CD14-positive monocyte (primary cell): Measurements from ENCODE around the gene WDR70. TPM values are rescaled to one million over a fixed set of nuclear protein-coding genes. Genes with fewer than 3 reads are reported as not detected.

ENCODE experiments used
- DNase-seq, 3 donors: peaks; one replicate each; pipeline ENCODE4 v3.0.0-alpha.2; 2011 to 2022
- H2AFZ ChIP-seq: 2 replicates; pipeline ENCODE4 v1.6.0; 2012; ENCODE audit warnings: mild to moderate bottlenecking, low read depth, low read length, inconsistent platforms; ENCODE audit not compliant: insufficient read depth, poor library complexity, severe bottlenecking
- H3K27ac ChIP-seq, 2 donors: 1 replicate in 1 of 2; 2 replicates in 1 of 2; pipeline ENCODE4 v1.5.1; 2012 to 2013; ENCODE audit warnings: low read length in 2 of 2, control low read depth in 1 of 2, inconsistent platforms in 1 of 2, low read depth in 1 of 2, mild to moderate bottlenecking in 1 of 2
- H3K27me3 ChIP-seq, 2 donors: one replicate each; pipeline versions ENCODE4 v1.6.0 to v1.6.1; 2011 to 2013; ENCODE audit warnings: low read length in 2 of 2; ENCODE audit not compliant: control insufficient read depth in 2 of 2, insufficient read depth in 2 of 2
- H3K36me3 ChIP-seq, 2 donors: replicated peaks in 1 of 2; 1 replicate in 1 of 2; 2 replicates in 1 of 2; pipeline versions ENCODE4 v1.5.1 to v1.6.1; 2012 to 2013; ENCODE audit warnings: low read length in 2 of 2, control low read depth in 1 of 2, inconsistent platforms in 1 of 2, mild to moderate bottlenecking in 1 of 2; ENCODE audit not compliant: insufficient read depth in 2 of 2, control insufficient read depth in 1 of 2
- H3K4me1 ChIP-seq, 2 donors: 1 replicate in 1 of 2; 2 replicates in 1 of 2; pipeline versions ENCODE4 v1.5.1 to v1.6.1; 2012 to 2013; ENCODE audit warnings: low read length in 2 of 2, control low read depth in 1 of 2, inconsistent platforms in 1 of 2, mild to moderate bottlenecking in 1 of 2, moderate library complexity in 1 of 2; ENCODE audit not compliant: insufficient read depth in 2 of 2, control insufficient read depth in 1 of 2
- H3K4me2 ChIP-seq: replicated peaks from 2 replicates; pipeline ENCODE3; 2012; ENCODE audit warnings: low read length, moderate library complexity, mild to moderate bottlenecking; ENCODE audit not compliant: poor library complexity, severe bottlenecking; ENCODE audit errors: extremely low read depth
- H3K4me3 ChIP-seq, 3 experiments: fragments of 200-600 bp in 1 of 3; sonication (generic) in 1 of 3; replicated peaks in 1 of 3; 1 replicate in 2 of 3; 2 replicates in 1 of 3; pipeline ENCODE4 v1.5.1; 2011 to 2013; ENCODE audit warnings: low read length in 3 of 3, mild to moderate bottlenecking in 3 of 3, control low read depth in 2 of 3, low read depth in 2 of 3, inconsistent platforms in 1 of 3, moderate library complexity in 1 of 3
- H3K79me2 ChIP-seq: 2 replicates; pipeline ENCODE4 v1.6.0; 2012; ENCODE audit warnings: mild to moderate bottlenecking, control low read depth, inconsistent platforms, low read length, moderate library complexity; ENCODE audit not compliant: insufficient read depth
- H3K9ac ChIP-seq: 2 replicates; pipeline ENCODE4 v1.6.0; 2017; ENCODE audit warnings: low read length, mild to moderate bottlenecking; ENCODE audit not compliant: insufficient read depth, poor library complexity, severe bottlenecking
- H3K9me3 ChIP-seq, 2 donors: replicated peaks in 1 of 2; 1 replicate in 1 of 2; 2 replicates in 1 of 2; pipeline versions ENCODE4 v1.5.1 to v1.6.1; 2012 to 2013; ENCODE audit warnings: low read length in 2 of 2, control low read depth in 1 of 2; ENCODE audit not compliant: control insufficient read depth in 1 of 2, insufficient read depth in 1 of 2
- H4K20me1 ChIP-seq: 2 replicates; pipeline ENCODE4 v1.6.0; 2012; ENCODE audit warnings: mild to moderate bottlenecking, low read length, control low read depth, moderate library complexity; ENCODE audit not compliant: insufficient read depth
- H3K27ac Mint-ChIP-seq, 7 donors: one replicate each; pipeline ENCODE4 v1.8.0; 2020; ENCODE audit warnings: mild to moderate bottlenecking in 7 of 7, mixed read lengths in 7 of 7, moderate library complexity in 6 of 7, inconsistent platforms in 2 of 7
- H3K27me3 Mint-ChIP-seq, 3 donors: one replicate each; pipeline ENCODE4 v1.8.0; 2021 to 2022; ENCODE audit warnings: low read depth in 3 of 3, mild to moderate bottlenecking in 3 of 3, mixed read lengths in 3 of 3, moderate library complexity in 3 of 3, inconsistent platforms in 1 of 3
- H3K36me3 Mint-ChIP-seq, 2 donors: one replicate each; pipeline ENCODE4 v1.8.0; 2020; ENCODE audit warnings: mixed read lengths in 2 of 2, inconsistent platforms in 1 of 2, mild to moderate bottlenecking in 1 of 2
- H3K4me1 Mint-ChIP-seq: one replicate; pipeline ENCODE4 v1.8.0; 2020; ENCODE audit warnings: mild to moderate bottlenecking, mixed read lengths
- H3K4me3 Mint-ChIP-seq, 2 donors: one replicate each; pipeline ENCODE4 v1.8.0; 2020; ENCODE audit warnings: mild to moderate bottlenecking in 2 of 2, mixed read lengths in 2 of 2, moderate library complexity in 1 of 2
- H3K9me3 Mint-ChIP-seq, 7 donors: one replicate each; pipeline ENCODE4 v1.8.0; 2020 to 2022; ENCODE audit warnings: mixed read lengths in 7 of 7, mild to moderate bottlenecking in 6 of 7, moderate library complexity in 6 of 7, inconsistent platforms in 2 of 7
- WGBS: methylation state at CpG from one replicate; pipeline ENCODE4 v1.1.5; 2013; ENCODE audit warnings: missing lambda C conversion rate; ENCODE audit not compliant: insufficient coverage; 5-methylcytosine and 5-hydroxymethylcytosine counted together
- intact Hi-C, 2 donors: fragments of 100-400 bp; cut with micrococcal nuclease; formaldehyde crosslinking; loops; one replicate each; pipeline versions ENCODE4 v1.15.0 to v1.15.1; 2023
- polyA plus RNA-seq, 3 donors: library from polyadenylated mRNA; depleted of rRNA in 1 of 3; unstranded in 2 of 3; stranded (reverse) in 1 of 3; fragments of 300-500 nt in 2 of 3; fragments of >200 nt in 1 of 3; fragmentation: Illumina TruSeq in 2 of 3; gene quantifications; 1 replicate in 2 of 3; 2 replicates in 1 of 3; pipeline ENCODE4 v1.2.3, GENCODE V29; 2012 to 2021
- TF ChIP-seq, protein P1 (sequence below): fragments of 200-600 bp; IDR thresholded peaks from one replicate; pipeline ENCODE4 v1.8.0; 2022; ENCODE audit warnings: antibody characterized with exemption, mild to moderate bottlenecking

WDR70 gene
- polyA plus RNA-seq, 3 donors, result 13.1 to 21.0 (median 19.1) TPM

GRCh38 chr5:37606632-37607248 is 227.6 kb downstream of the WDR70 start:
- H3K9me3 ChIP-seq, result no peaks in the 10 kb centered on the region
- Mint-ChIP-seq H3K9me3 (peaks cover 0 to 3% (median 0%) of the 10 kb centered on the region in 7 donors), H3K36me3 (peaks cover 22 to 30% of the 10 kb centered on the region in 2 donors), H3K4me3 (no peak overlapping the region), H3K27me3 (peaks cover 0 to 2% (median 1%) of the 10 kb centered on the region in 3 donors), H3K27ac (no peak overlapping the region), H3K4me1 (no peaks in the 10 kb centered on the region)
- 100% methylated on average over 1 of the region's 2 CpGs for WGBS
- no peak for DNase-seq
- no peak overlapping the region for H3K4me2 ChIP-seq
- intact Hi-C loops, result no loop called here
- no peaks in the 10 kb centered on the region for H3K4me1 ChIP-seq
- no peaks in the 10 kb centered on the region for H3K79me2 ChIP-seq
- H3K27me3 ChIP-seq, result no peaks in the 10 kb centered on the region
- no peaks in the 10 kb centered on the region for H4K20me1 ChIP-seq
- H3K36me3 ChIP-seq, result peaks cover 3 to 17% of the 10 kb centered on the region in 2 donors
- H3K9ac ChIP-seq, result no peak overlapping the region
- H2AFZ ChIP-seq, result no peak overlapping the region
- TF ChIP-seq, protein P1, sequence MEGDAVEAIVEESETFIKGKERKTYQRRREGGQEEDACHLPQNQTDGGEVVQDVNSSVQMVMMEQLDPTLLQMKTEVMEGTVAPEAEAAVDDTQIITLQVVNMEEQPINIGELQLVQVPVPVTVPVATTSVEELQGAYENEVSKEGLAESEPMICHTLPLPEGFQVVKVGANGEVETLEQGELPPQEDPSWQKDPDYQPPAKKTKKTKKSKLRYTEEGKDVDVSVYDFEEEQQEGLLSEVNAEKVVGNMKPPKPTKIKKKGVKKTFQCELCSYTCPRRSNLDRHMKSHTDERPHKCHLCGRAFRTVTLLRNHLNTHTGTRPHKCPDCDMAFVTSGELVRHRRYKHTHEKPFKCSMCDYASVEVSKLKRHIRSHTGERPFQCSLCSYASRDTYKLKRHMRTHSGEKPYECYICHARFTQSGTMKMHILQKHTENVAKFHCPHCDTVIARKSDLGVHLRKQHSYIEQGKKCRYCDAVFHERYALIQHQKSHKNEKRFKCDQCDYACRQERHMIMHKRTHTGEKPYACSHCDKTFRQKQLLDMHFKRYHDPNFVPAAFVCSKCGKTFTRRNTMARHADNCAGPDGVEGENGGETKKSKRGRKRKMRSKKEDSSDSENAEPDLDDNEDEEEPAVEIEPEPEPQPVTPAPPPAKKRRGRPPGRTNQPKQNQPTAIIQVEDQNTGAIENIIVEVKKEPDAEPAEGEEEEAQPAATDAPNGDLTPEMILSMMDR, result no peak
- H3K4me3 ChIP-seq, result no peak overlapping the region
- H3K27ac ChIP-seq, result no peak overlapping the region

- Mint-ChIP-seq H3K27ac (peak overlapping the region in 1 of 7 donors; percentile 59), H3K9me3 (no peaks in the 10 kb centered on the region), H3K4me3 (no peak overlapping the region), H3K36me3 (peaks cover 12 to 21% of the 10 kb centered on the region in 2 donors), H3K27me3 (peaks cover 0 to 2% (median 0%) of the 10 kb centered on the region in 3 donors), H3K4me1 (no peaks in the 10 kb centered on the region)
- TF ChIP-seq, protein P1, result no peak
- H3K4me1 ChIP-seq, result no peaks in the 10 kb centered on the region
- intact Hi-C loops, result no loop called here
- H3K27ac ChIP-seq, result no peak overlapping the region
- no peaks in the 10 kb centered on the region for H3K27me3 ChIP-seq
- no peak overlapping the region for H3K4me2 ChIP-seq
- peaks cover 0 to 4% of the 10 kb centered on the region in 2 donors for H3K36me3 ChIP-seq
- no CpG with 5 or more reads among the region's 4 CpGs for WGBS
- no peak overlapping the region for H2AFZ ChIP-seq
- no peak overlapping the region for H3K9ac ChIP-seq
- no peaks in the 10 kb centered on the region for H3K79me2 ChIP-seq
- DNase-seq, result no peak
- no peaks in the 10 kb centered on the region for H3K9me3 ChIP-seq
- no peak overlapping the region for H3K4me3 ChIP-seq
- H4K20me1 ChIP-seq, result no peaks in the 10 kb centered on the region
Observed at GRCh38 chr5:37615184-37615583, 236.1 kb downstream of the WDR70 start.
